ENCODE results near the gene DMAC2.
A peak's percentile ranks its signal among the peaks of the same experiment; 100 is the strongest.
"Not testable (repeated sequence)": the region's sequence is repeated elsewhere in the genome, so short reads cannot be mapped to it uniquely, and the experiment has no call there.

DMAC2 gene

DNA sequence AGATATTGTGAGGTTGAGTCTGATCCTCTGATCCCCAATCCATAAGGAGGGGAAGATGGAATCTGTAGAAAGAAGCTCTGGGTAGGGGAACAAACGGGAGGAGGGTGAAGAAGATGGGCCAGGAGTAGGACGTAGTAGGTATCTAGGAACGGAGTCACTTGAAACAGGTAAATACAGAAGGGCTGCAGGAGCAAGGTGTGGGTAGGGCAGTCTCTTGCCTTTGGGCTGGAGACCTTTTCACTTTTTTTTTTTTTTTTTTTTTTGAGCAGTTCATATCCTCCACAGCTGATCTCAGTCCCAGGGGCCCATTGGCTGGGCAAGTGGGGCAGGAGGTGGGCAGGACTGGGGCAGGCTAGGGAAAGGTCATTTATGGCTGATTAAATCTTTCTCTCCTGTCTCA lies 40.6 kb downstream of the DMAC2 start:
- Histone ChIP-seq H3K4me3 (ENCODE audit: low read length) (no peak overlapping the region), H3K9ac (ENCODE audit: low read length) (no peak overlapping the region), H3K27ac (ENCODE audit: low read depth, low read length) (no peak overlapping the region), H3K4me1 (ENCODE audit: control insufficient read depth, insufficient read depth, low read length) (peaks cover 9% of the 10 kb centered on the region), H3K27me3 (ENCODE audit: control insufficient read depth, insufficient read depth, low read length) (no peaks in the 10 kb centered on the region), H3K36me3 (ENCODE audit: control insufficient read depth, insufficient read depth, low read length) (no peaks in the 10 kb centered on the region)

DNA sequence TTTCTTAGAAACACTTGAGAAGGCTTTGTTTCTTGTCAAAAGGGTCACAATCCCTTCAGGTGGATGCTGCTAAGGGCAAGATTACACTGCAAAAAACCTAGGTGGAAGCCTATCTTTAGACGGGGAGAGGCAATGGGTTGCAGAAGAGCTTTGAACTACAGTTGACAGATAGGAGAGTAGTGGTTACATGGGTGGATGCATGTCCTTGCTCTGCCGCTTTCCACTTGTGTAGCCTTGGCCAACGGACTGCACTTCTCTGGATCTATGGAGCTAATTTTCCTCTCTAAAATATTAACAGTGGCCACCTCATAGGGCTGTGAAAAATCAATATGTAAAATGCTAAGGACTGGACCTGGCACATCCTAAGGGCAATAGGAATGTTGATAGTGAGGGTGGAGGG lies 41.1 kb downstream of the DMAC2 start:
- H3K27ac ChIP-seq (ENCODE audit: low read depth, low read length): no peak overlapping the region
- no peaks in the 10 kb centered on the region for H3K36me3 ChIP-seq (ENCODE audit: control insufficient read depth, insufficient read depth, low read length)

DNA sequence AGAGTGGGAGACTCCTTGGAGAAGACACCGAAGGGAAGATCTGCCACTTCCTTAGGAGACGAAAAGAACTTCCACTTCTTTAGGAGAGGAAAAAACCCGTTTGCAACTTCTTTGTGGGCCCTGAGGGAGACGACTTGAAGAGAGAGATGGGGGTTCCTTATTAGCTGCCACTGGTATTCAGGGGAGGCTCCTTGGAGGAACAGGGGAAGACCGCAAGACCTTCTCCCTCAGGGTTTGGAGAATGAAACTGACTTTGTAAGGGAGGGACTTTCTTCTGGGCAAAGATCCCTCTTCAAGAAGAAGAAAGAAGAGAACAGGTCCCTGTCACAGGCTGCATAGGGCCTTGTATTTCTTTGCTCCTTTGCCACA lies 41.7 kb downstream of the DMAC2 start:
- Histone ChIP-seq H3K27ac (ENCODE audit: low read depth, low read length) (peak overlapping the region; percentile 96), H3K9ac (ENCODE audit: low read length) (peak overlapping the region; percentile 98), H3K27me3 (ENCODE audit: control insufficient read depth, insufficient read depth, low read length) (no peaks in the 10 kb centered on the region), H3K36me3 (ENCODE audit: control insufficient read depth, insufficient read depth, low read length) (no peaks in the 10 kb centered on the region), H3K4me3 (ENCODE audit: low read length) (peak overlapping the region; percentile 99), H3K4me1 (ENCODE audit: control insufficient read depth, insufficient read depth, low read length) (peaks cover 9% of the 10 kb centered on the region)

More for the DNA sequence above, 41.1 kb downstream of the DMAC2 start:
- H3K9ac ChIP-seq (ENCODE audit: low read length): no peak overlapping the region
- H3K4me1 ChIP-seq (ENCODE audit: control insufficient read depth, insufficient read depth, low read length): peaks cover 9% of the 10 kb centered on the region
- H3K27me3 ChIP-seq (ENCODE audit: control insufficient read depth, insufficient read depth, low read length): no peaks in the 10 kb centered on the region
- H3K4me3 ChIP-seq (ENCODE audit: low read length): peak overlapping the region; percentile 99

DNA sequence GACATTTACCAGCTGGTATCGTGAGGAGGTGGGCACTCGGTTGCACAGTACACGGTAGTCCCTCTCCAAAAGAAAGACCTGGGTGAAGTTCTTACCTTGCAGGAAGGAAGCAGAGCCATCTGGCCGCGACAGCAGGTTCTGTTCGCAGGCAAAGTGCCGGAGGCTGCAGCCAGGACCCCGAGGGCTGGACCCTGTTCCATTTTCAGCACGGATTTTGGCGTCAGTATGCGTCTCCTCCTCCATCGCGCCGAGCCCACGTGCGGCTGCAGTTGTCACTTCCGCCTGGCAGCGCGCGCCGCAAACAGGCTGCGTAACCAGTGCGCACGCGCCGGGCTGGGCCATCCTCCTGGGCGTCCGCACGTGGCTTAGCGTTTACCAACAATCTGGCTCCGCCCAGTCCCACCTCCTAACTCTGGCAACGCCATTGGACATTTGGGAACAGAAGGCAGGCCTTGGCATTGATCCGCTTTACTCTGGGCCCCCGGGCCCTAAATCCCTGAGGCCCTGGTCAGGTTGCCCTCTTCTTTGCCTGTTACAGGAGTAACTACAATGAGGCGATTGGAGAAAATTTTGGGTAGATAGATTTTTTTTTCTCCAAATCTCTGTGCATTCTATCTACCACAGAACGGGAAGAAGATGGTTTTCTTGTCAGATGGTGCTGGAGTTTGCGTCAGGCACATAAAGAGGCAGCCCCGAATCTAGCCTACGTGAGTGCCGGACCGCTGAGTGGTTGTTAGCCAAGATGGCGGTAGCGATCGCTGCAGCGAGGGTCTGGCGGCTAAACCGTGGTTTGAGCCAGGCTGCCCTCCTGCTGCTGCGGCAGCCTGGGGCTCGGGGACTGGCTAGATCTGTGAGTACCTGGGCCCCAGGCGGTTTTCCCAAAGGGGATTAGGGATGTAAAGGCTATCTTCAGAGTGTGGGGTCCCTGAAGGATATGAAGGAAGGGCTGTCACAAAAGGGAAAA lies 42.3 kb downstream of the DMAC2 start, which contains the start of the genes BCKDHA and EXOSC5:
TSS of gene BCKDHA (plus strand) at position 733 of the 964 bp plus-strand sequence. CDS start at position 743, 10 bp downstream.
TSS of gene EXOSC5 (minus strand) at position 274 of the 964 bp plus-strand sequence. CDS start at position 243, 31 bp downstream.
- Histone ChIP-seq H3K4me3 (ENCODE audit: low read length) (peak within 1 kb of the TSS; percentile 99), H3K27ac (ENCODE audit: low read depth, low read length) (peak within 1 kb of the TSS; percentile 96), H3K27me3 (ENCODE audit: control insufficient read depth, insufficient read depth, low read length) (no peaks in the 10 kb centered on the region), H3K9ac (ENCODE audit: low read length) (peak within 1 kb of the TSS; percentile 98), H3K36me3 (ENCODE audit: control insufficient read depth, insufficient read depth, low read length) (no peaks in the 10 kb centered on the region), H3K4me1 (ENCODE audit: control insufficient read depth, insufficient read depth, low read length) (peaks cover 9% of the 10 kb centered on the region)

DNA sequence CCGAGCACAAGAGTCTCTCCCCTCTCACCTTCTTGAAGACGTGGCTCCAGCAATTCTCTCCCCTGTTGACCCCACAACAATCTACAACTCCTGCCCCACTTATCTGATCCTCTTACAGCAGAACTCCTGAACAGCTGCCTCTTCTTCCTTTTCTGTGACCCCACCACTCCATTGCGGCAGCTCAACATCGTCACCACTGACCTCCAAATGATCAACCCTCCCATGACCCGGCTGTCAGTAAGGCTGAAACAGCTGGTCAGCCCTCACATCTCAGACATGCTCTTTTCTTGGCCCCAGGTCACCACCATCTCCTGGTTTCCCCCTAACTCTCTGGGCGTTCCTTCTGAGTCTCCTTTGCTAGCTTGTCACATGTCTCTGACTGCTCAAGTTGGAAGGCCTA lies 44.4 kb downstream of the DMAC2 start:
- Histone ChIP-seq H3K9ac (ENCODE audit: low read length) (no peak overlapping the region), H3K27ac (ENCODE audit: low read depth, low read length) (no peak overlapping the region), H3K27me3 (ENCODE audit: control insufficient read depth, insufficient read depth, low read length) (no peaks in the 10 kb centered on the region), H3K36me3 (ENCODE audit: control insufficient read depth, insufficient read depth, low read length) (peaks cover 14% of the 10 kb centered on the region), H3K4me1 (ENCODE audit: control insufficient read depth, insufficient read depth, low read length) (peaks cover 9% of the 10 kb centered on the region), H3K4me3 (ENCODE audit: low read length) (no peak overlapping the region)

DNA sequence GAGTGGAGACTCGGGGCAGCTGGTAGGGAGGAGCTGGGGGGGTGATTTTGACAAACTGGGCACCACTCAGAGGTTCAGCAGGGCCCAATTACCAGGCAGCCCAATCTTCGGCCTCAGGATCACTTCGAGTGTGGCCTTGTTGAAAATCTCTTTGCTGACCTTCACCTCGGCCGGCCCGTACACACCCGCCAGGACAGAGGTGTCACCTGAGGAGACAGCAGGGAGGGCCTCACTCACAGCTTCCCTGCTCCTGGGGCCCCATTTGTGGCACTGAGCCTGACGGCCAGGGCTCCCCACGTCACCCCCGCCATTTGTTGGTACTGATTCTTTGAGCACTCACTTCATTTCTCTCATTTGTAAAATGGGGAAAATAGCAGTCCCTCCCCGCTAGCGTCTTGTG lies 46.9 kb downstream of the DMAC2 start:
- Histone ChIP-seq H3K27ac (ENCODE audit: low read depth, low read length) (no peak overlapping the region), H3K4me3 (ENCODE audit: low read length) (no peak overlapping the region), H3K4me1 (ENCODE audit: control insufficient read depth, insufficient read depth, low read length) (peaks cover 3% of the 10 kb centered on the region), H3K36me3 (ENCODE audit: control insufficient read depth, insufficient read depth, low read length) (peaks cover 26% of the 10 kb centered on the region), H3K9ac (ENCODE audit: low read length) (no peak overlapping the region), H3K27me3 (ENCODE audit: control insufficient read depth, insufficient read depth, low read length) (no peaks in the 10 kb centered on the region)

DNA sequence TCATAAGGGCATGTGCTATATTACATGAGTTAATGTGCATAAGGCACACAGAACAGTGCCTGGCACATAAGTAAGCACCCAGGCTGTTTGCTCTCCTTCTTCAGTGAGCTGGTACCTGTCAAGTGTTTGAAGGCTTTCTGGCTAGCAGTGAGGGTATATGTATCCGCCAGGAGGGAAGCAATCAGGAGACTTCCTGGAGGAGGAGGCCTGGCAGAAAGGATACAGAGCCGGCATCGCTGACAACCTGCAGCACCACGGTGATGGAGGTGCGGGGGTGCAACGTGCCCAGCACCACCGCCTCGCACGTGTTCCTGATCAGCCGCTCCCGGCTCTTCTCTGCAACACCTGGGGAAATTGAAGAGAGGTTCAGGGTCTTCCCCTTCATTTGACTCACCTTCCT lies 48.1 kb downstream of the DMAC2 start:
- H3K4me3 ChIP-seq (ENCODE audit: low read length): no peak overlapping the region
- no peak overlapping the region for H3K27ac ChIP-seq (ENCODE audit: low read depth, low read length)
- no peak overlapping the region for H3K9ac ChIP-seq (ENCODE audit: low read length)
- no peaks in the 10 kb centered on the region for H3K27me3 ChIP-seq (ENCODE audit: control insufficient read depth, insufficient read depth, low read length)
- H3K36me3 ChIP-seq (ENCODE audit: control insufficient read depth, insufficient read depth, low read length): peaks cover 26% of the 10 kb centered on the region
- H3K4me1 ChIP-seq (ENCODE audit: control insufficient read depth, insufficient read depth, low read length): peaks cover 3% of the 10 kb centered on the region

DNA sequence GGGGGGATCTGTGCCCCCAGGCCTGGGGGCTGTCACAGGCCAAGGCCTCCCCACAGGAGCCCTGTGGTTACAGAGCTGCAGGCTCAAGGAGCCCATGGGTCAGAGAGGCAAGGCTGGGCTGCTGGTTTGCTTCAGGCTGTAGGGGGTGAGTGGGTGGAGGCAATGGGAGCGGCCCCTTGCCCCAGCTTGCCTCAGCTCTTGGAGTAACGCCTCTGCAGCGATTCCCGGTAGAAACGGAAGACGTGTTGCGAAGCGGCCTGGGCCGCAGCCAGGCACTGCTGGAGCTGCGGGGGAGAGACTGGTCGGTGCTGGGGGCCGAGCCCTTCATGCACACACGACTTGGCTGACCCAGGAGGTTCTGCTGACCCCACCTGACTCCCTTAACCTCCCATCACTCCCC lies 53.3 kb downstream of the DMAC2 start:
- no peak overlapping the region for H3K4me3 ChIP-seq (ENCODE audit: low read length)
- H3K4me1 ChIP-seq (ENCODE audit: control insufficient read depth, insufficient read depth, low read length): no peaks in the 10 kb centered on the region
- no peak overlapping the region for H3K9ac ChIP-seq (ENCODE audit: low read length)
- H3K27ac ChIP-seq (ENCODE audit: low read depth, low read length): no peak overlapping the region
- H3K36me3 ChIP-seq (ENCODE audit: control insufficient read depth, insufficient read depth, low read length): peaks cover 26% of the 10 kb centered on the region
- H3K27me3 ChIP-seq (ENCODE audit: control insufficient read depth, insufficient read depth, low read length): no peaks in the 10 kb centered on the region

DNA sequence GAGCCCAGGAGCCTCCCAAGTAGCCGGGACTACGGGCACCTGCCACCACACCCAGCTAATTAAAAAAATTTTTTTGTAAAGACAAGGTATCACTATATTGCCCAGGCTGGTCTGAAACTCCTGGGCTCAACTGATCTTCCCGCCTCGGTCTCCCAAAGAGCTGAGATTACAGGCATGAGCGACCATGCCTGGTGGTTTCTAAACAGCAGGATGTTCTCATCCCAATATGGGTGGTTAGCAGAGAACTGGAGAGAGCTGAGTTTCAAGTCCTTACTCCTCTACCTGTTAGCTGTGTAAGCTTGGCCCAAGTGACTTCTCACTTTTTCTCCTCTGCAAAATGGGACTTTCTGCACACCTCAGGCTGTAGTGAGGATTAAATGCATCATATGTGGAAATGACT lies 55.4 kb downstream of the DMAC2 start:
- Histone ChIP-seq H3K27me3 (ENCODE audit: control insufficient read depth, insufficient read depth, low read length) (no peaks in the 10 kb centered on the region), H3K27ac (ENCODE audit: low read depth, low read length) (no peak overlapping the region), H3K4me1 (ENCODE audit: control insufficient read depth, insufficient read depth, low read length) (no peaks in the 10 kb centered on the region), H3K9ac (ENCODE audit: low read length) (no peak overlapping the region), H3K4me3 (ENCODE audit: low read length) (no peak overlapping the region), H3K36me3 (ENCODE audit: control insufficient read depth, insufficient read depth, low read length) (peaks cover 11% of the 10 kb centered on the region)

DNA sequence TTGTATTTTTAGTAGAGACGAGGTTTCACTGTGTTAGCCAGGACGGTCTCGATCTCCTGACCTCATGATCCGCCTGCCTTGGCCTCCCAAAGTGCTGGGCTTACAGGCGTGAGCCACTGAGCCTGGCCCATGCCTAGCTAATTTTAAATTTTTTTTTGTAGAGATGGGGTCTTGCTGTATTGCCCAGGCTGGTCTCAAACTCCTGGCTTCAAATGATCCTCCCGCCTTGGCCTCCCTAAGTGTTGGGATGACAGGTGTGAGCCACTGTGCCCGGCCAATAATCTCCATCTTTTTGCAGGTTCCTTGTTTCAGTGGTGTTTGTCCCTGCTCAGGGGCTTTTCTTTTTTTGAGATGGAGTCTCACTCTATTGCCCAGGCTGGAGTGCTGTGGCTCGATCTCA lies 58.2 kb downstream of the DMAC2 start:
- not testable (repeated sequence) for H3K36me3 ChIP-seq (ENCODE audit: control insufficient read depth, insufficient read depth, low read length); H3K27ac ChIP-seq (ENCODE audit: low read depth, low read length); H3K27me3 ChIP-seq (ENCODE audit: control insufficient read depth, insufficient read depth, low read length); H3K9ac ChIP-seq (ENCODE audit: low read length); H3K4me1 ChIP-seq (ENCODE audit: control insufficient read depth, insufficient read depth, low read length); H3K4me3 ChIP-seq (ENCODE audit: low read length)

All from rectal smooth muscle tissue (tissue), 1 donor.